Astrocyte of the cerebellum (primary cell): ENCODE measurements around the gene CALHM5.

ENCODE experiments used
- DNase-seq: peaks from one replicate; pipeline ENCODE4 v3.0.0-alpha.2; 2011; ENCODE audit warnings: low read depth
- H3K4me3 ChIP-seq: 2 replicates; pipeline ENCODE4 v1.5.1; 2011; ENCODE audit warnings: mild to moderate bottlenecking, low read depth, low read length, moderate library complexity
- in situ Hi-C: cut with HindIII; loops from 2 replicates; pipeline ENCODE4 v1.10.0; 2017; ENCODE audit warnings: low sequenced_read_pairs
- TF ChIP-seq, protein P1 (sequence below): IDR thresholded peaks from 2 replicates; pipeline ENCODE4 v1.5.1; 2012; ENCODE audit warnings: low read length, low read depth, moderate library complexity, mild to moderate bottlenecking; ENCODE audit errors: missing control alignments

The CALHM5 gene

DNA sequence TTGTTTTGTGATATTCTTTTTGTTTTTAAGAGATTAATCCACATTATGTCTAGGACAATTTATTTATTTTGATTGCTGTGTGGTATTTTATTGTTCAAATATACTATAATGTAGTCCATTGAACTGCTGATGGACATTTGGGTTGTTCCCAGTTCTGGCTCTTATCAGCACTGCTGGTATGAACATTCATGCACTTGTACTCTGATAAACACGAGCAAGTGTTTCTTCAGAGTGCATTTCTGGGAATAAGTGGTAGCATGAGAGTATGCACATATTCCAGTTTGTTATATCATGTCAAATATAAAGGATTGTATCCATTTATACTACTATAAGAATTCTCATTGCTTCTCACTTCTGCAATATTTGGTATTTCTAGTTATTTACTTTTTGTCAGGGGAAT, 43.1 kb upstream of the CALHM5 start:
- no peak for DNase-seq
- no peak overlapping the region for H3K4me3 ChIP-seq
- in situ Hi-C loops, result no loop called here
- TF ChIP-seq, protein P1, sequence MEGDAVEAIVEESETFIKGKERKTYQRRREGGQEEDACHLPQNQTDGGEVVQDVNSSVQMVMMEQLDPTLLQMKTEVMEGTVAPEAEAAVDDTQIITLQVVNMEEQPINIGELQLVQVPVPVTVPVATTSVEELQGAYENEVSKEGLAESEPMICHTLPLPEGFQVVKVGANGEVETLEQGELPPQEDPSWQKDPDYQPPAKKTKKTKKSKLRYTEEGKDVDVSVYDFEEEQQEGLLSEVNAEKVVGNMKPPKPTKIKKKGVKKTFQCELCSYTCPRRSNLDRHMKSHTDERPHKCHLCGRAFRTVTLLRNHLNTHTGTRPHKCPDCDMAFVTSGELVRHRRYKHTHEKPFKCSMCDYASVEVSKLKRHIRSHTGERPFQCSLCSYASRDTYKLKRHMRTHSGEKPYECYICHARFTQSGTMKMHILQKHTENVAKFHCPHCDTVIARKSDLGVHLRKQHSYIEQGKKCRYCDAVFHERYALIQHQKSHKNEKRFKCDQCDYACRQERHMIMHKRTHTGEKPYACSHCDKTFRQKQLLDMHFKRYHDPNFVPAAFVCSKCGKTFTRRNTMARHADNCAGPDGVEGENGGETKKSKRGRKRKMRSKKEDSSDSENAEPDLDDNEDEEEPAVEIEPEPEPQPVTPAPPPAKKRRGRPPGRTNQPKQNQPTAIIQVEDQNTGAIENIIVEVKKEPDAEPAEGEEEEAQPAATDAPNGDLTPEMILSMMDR, result no peak

DNA sequence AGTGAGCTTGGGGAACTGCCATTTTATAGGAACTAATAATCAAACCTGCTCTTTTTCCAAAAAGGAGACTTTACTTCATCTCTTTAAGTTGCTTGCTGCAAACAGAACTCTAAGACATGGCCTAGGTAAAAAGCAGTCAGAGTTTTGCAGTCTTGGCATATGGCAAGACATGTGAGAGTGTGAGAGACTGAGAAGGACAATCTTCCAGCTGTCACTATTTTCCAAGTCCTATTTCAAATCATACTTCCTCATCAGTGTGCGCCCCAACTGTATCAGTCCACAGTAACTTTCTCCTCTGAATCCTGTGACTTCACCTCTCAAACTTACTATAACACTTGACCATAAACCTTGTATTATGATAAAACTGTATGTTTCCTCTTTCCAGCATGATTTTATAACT, 39.9 kb upstream of the CALHM5 start:
- TF ChIP-seq, protein P1, result no peak
- in situ Hi-C loops, result no loop called here
- DNase-seq, result no peak
- no peak overlapping the region for H3K4me3 ChIP-seq

DNA sequence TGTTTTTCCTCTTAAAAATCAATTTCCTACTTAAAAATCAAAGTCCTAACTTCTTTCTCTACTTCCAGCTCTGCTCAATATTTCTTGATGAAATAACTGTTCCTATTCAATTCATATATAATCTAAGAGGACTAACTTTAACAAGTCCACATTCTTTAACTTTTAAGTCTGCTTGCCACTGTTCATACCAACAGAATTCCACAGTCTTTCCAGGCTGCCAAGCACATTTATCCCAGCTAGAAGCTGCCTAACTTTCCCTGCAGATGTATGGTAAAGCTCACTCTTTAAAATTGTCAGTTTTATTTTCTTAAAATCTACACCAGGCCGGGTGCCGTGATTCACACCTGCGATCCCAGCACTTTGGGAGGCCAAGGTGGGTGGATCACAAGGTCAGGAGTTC, 38.7 kb upstream of the CALHM5 start:
- TF ChIP-seq, protein P1, result no peak
- H3K4me3 ChIP-seq, result no peak overlapping the region
- in situ Hi-C loops, result no loop called here
- DNase-seq, result no peak

DNA sequence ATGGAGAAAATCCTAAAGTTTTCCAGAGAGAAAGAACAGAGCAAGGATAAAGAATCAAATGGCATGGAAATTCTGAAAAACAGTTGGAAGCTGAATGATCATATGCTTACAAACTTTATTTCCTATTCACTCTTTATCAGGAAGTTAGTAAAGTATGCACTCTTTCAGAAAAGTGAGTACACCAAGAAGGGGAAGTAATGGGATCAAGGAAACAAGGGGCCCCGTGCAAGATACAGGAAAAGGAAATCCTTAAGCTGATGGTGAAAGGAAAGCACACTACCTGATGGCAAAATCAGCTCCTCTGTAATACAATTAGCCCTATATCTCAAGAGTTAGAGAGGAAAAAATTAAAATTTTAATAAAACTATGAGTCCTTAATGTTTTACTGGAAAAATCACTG, 36.3 kb upstream of the CALHM5 start:
- H3K4me3 ChIP-seq, result no peak overlapping the region

DNA sequence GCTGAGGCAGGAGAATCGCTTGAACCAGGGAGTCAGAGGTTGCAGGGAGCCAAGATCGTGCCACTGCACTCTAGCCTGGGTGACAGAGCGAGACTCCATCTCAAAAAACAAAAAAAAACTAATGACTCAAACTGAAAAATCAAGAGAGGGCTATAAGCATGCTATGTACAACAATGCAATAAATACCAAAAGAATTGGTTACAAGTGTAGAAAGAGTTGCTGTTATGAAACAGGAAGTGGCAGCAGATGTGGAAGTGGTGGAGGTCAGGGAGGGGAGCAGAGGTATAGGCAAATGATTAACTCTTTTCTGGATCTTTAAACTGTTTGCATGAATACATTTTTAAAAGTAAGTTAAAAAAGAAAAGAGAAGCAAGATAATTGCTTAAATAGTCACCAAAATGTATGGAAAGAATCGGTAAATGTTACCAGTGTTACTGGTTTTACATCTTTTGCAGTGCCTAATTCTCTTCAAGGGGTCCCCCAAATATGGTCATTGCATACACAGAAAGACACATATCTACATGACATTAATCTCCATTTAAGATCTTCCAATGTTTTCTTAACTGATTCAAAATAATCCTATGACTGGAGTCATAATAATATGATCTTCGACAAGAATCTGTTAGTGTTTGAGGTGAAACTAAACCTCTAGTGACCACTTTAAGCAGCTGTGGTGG, 35.3 kb upstream of the CALHM5 start:
- DNase-seq, result no peak

More for the DNA sequence above, 36.3 kb upstream of the CALHM5 start:
- in situ Hi-C loops, result no loop called here
- TF ChIP-seq, protein P1, result no peak
- no peak for DNase-seq

DNA sequence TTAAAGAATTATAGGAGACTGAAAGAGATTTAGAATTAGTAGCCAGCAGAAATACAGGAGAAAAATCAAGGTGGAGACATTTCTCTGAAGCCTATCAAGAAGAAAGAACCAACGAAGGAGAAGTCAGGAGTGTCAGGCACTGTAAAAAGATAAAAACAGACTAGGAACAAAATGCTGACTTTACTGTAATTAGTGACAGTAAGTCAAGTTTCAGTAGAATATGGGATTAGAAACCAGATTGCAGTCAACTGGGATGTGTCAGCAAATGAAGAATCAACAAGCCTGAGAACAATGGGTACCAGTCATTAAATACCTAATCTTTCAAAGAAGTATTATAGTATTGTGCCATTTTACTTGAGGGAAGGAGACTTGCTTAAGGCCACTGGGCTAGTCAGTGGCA, 28.7 kb upstream of the CALHM5 start:
- in situ Hi-C loops, result no loop called here
- DNase-seq, result no peak
- TF ChIP-seq, protein P1, result no peak
- H3K4me3 ChIP-seq, result no peak overlapping the region

More for the DNA sequence above, 35.3 kb upstream of the CALHM5 start:
- in situ Hi-C loops, result no loop called here
- TF ChIP-seq, protein P1, result no peak
- no peak overlapping the region for H3K4me3 ChIP-seq
